Neutrophil (primary cell): ENCODE measurements around the gene BHLHE40.
A peak's percentile ranks its signal among the peaks of the same experiment; 100 is the strongest.

Experiments used
- H3K27ac ChIP-seq: fragments of 200-600 bp; sonication (generic); 2 replicates; pipeline ENCODE4 v1.5.1; 2016; ENCODE audit warnings: mild to moderate bottlenecking, moderate library complexity
- H3K27me3 ChIP-seq: fragments of 200-600 bp; sonication (generic); 2 replicates; pipeline ENCODE4 v1.6.0; 2016; ENCODE audit warnings: mild to moderate bottlenecking
- H3K36me3 ChIP-seq: fragments of 200-600 bp; sonication (generic); 2 replicates; pipeline ENCODE4 v1.5.1; 2017
- H3K4me1 ChIP-seq, 2 experiments: fragments of 200-600 bp in 1 of 2; sonication (generic) in 1 of 2; 1 replicate in 1 of 2; 2 replicates in 1 of 2; pipeline versions ENCODE4 v1.5.1 to v1.6.1; 2013 to 2016; ENCODE audit warnings: low read depth in 1 of 2, low read length in 1 of 2, mild to moderate bottlenecking in 1 of 2, moderate library complexity in 1 of 2; ENCODE audit not compliant: control insufficient read depth in 1 of 2, insufficient read depth in 1 of 2
- H3K4me3 ChIP-seq, 2 experiments: fragments of 200-600 bp in 1 of 2; sonication (generic) in 1 of 2; 1 replicate in 1 of 2; 2 replicates in 1 of 2; pipeline ENCODE4 v1.5.1; 2013 to 2016; ENCODE audit warnings: low read depth in 1 of 2, low read length in 1 of 2, mild to moderate bottlenecking in 1 of 2, moderate library complexity in 1 of 2
- H3K9me3 ChIP-seq: fragments of 200-600 bp; sonication (generic); 2 replicates; pipeline ENCODE4 v1.5.1; 2016
- CTCF ChIP-seq: fragments of 200-600 bp; sonication (generic); IDR thresholded peaks from 2 replicates; pipeline ENCODE4 v1.5.1; 2016; ENCODE audit warnings: antibody characterized with exemption

BHLHE40 gene

GRCh38 chr3:4979428-4980228 is at the start of gene BHLHE40:
TSS of gene BHLHE40 (plus strand) at chr3:4979437. CDS start at chr3:4979719, 282 bp downstream.
- Histone ChIP-seq H3K4me3 (peak within 1 kb of the TSS; percentile 89 to 91), H3K27ac (peak within 1 kb of the TSS; percentile 92), H3K36me3 (peaks cover 11% of the 10 kb centered on the region), H3K4me1 (peaks cover 66 to 74% of the 10 kb centered on the region in 2 experiments), H3K9me3 (no peaks in the 10 kb centered on the region), H3K27me3 (no peaks in the 10 kb centered on the region)
- peak; percentile 2 for TF ChIP-seq CTCF

- no peaks in the 10 kb centered on the region for H3K36me3 ChIP-seq
- H3K4me1 ChIP-seq: no peaks in the 10 kb centered on the region
- TF ChIP-seq CTCF: no peak
- H3K27me3 ChIP-seq: no peaks in the 10 kb centered on the region
- no peaks in the 10 kb centered on the region for H3K9me3 ChIP-seq
- no peak overlapping the region for H3K27ac ChIP-seq
- H3K4me3 ChIP-seq: no peak overlapping the region
These were observed 48.7 kb upstream of the BHLHE40 start for GRCh38 chr3:4930501-4930900.

DNA sequence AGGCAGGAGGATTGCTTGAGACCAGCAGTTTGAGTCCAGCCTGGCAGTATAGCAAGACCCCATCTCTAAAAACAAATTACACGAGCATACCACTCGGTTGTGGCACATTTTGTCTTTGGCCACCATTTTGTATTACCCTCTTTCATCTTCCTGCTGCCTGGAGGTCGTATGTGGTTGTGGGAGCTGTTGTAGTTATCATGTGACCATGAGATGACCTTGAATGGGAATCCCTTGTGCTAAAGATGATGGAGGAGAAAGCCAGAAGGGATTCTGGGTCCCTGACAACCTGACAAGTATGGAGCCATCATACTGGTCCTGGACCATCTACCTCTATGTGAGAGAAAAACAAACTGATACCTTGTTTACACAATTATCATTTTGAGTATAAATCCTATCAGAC is 45.2 kb upstream of the BHLHE40 start:
- no peak overlapping the region for H3K27ac ChIP-seq
- no peak overlapping the region for H3K4me3 ChIP-seq
- H3K9me3 ChIP-seq: no peaks in the 10 kb centered on the region
- no peaks in the 10 kb centered on the region for H3K27me3 ChIP-seq
- no peaks in the 10 kb centered on the region for H3K36me3 ChIP-seq
- no peaks in the 10 kb centered on the region for H3K4me1 ChIP-seq
- TF ChIP-seq CTCF: no peak

DNA sequence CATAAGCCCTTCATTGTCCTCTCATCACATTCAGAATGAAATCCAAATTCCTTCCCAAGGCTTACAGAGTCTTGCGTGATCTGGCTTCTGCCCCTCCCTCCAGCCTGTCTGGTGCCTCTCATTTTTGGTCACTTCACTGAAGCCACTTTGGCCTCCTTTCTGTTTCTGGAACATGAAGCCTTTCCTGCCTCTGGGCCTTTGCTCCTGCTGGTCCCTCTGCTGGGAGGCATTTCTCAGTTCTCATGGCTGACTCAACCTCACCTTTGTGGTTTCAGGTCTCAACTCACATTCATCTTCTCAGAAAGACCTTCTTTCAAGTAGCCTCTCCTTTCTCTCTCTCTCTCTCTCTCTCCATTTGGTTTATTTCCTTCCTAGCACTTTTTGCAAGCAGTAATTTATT is 43.9 kb upstream of the BHLHE40 start:
- Histone ChIP-seq H3K9me3 (no peaks in the 10 kb centered on the region), H3K27ac (no peak overlapping the region), H3K27me3 (no peaks in the 10 kb centered on the region), H3K36me3 (no peaks in the 10 kb centered on the region), H3K4me3 (no peak overlapping the region), H3K4me1 (no peaks in the 10 kb centered on the region)
- TF ChIP-seq CTCF: no peak

DNA sequence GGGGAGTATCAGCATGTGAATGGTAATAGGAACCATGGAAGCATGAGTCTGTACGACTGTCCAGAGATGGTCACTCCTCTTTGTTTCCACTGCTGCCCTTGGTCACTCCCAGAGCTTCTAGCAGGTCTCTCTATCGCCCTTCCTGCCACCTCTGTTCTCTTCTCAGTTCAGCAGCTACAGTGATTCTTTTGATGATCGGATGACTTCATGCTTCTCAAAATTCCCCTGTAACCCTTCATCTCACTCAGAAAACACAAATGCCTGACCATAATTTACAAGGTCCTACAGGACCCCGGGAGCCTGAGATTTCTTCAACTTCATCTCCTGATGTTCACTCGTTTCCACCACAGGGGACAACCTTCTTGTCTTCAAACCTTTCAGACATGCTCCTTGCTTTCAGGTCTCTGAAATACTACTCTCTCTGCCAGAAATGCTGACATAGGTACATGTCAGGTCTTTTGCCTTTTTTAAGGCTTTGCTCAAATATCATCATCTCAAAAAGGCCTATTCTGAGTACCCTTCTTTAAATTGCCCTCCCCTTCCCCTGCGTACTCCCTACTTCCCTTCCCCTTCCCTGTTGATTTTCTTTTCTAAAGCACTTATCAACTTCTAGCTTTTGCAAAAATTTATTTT is 42.1 kb upstream of the BHLHE40 start:
- Histone ChIP-seq H3K27ac (no peak overlapping the region), H3K4me1 (no peaks in the 10 kb centered on the region), H3K9me3 (no peaks in the 10 kb centered on the region), H3K36me3 (no peaks in the 10 kb centered on the region), H3K27me3 (no peaks in the 10 kb centered on the region), H3K4me3 (no peak overlapping the region)
- no peak for TF ChIP-seq CTCF
